ENCODE measurements around the gene MINDY2.
A peak's percentile ranks its signal among the peaks of the same experiment; 100 is the strongest.

Gene MINDY2

DNA sequence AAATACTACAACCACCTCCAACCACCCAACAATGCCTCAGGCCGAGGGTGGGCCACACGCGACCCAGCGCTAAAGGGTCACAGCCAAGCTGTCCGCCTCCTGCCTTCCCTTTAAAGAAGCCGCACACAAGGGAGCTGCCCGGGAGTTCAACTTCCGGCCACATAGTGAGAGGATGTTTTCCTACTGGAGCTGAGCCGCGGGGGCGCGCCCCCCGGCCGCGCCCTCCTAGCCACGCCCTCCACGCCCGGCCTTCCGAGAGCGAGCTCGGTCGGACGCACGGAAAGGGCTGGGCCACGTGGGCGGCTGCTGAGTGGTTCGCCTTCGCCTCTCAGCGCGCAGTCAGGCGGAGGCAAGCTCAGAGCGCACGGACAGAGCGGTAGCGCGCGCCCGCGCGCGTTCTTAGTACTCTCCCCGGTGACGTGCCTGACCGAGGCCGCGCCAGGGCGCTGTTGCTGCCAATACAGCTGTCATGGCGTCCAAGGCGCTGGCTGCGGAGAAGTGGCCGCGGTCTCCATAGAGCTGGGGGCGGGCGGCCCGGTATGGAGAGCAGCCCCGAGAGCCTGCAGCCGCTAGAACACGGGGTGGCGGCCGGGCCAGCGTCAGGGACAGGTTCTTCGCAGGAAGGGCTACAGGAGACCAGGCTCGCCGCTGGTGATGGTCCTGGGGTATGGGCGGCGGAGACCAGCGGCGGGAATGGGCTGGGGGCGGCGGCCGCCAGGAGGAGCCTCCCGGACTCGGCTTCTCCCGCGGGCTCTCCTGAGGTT, at the start of gene MINDY2:
MINDY2 (plus strand) TSS at position 446 of the 764 bp plus-strand sequence; CDS start at position 540, 94 bp downstream.
- peak within 1 kb of the TSS; percentile 99 for H3K4me3 ChIP-seq
- no peaks in the 10 kb centered on the region for H3K36me3 ChIP-seq (replicated peaks)
- in situ Hi-C loops (cut with MboI; ENCODE audit: low sequenced_read_pairs) = loop anchor here (25.0 kb wide), 1 partner anchor 509 kb away; no protein-coding TSS in a partner anchor
- H3K4me1 ChIP-seq = peaks cover 18% of the 10 kb centered on the region
- no peaks in the 10 kb centered on the region for H3K9me3 ChIP-seq
- peak; percentile 94 to 98 for DNase-seq (ENCODE audit: low spot score in 2 of 2)
- H3K27me3 ChIP-seq (ENCODE audit: low read depth) = no peaks in the 10 kb centered on the region

DNA sequence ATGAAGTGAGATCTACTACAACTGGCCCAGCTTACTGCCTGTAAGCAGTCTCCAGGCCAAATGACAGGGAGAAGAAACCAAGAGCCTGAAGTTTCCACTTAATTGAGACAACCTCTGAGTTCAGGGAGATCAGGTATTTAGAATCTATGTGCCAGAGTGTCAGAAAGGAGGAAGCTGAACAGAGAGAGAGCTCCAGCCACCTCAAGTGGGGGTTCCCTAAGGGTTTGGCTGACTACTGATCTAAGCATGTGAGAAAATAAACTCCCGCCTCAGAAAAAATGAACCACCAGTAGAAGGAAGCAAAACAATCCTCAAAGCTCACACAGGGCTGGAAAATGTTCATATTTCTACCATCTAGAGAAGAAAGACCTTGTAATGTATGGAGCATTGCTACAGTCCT, 46.6 kb upstream of the MINDY2 start:
- H3K36me3 ChIP-seq (replicated peaks) = no peaks in the 10 kb centered on the region
- no peak for DNase-seq (ENCODE audit: low spot score in 2 of 2)
- no peaks in the 10 kb centered on the region for H3K27me3 ChIP-seq (ENCODE audit: low read depth)
- no peaks in the 10 kb centered on the region for H3K9me3 ChIP-seq
- in situ Hi-C loops (cut with MboI; ENCODE audit: low sequenced_read_pairs) = no loop called here
- no peaks in the 10 kb centered on the region for H3K4me1 ChIP-seq
- no peak overlapping the region for H3K4me3 ChIP-seq

DNA sequence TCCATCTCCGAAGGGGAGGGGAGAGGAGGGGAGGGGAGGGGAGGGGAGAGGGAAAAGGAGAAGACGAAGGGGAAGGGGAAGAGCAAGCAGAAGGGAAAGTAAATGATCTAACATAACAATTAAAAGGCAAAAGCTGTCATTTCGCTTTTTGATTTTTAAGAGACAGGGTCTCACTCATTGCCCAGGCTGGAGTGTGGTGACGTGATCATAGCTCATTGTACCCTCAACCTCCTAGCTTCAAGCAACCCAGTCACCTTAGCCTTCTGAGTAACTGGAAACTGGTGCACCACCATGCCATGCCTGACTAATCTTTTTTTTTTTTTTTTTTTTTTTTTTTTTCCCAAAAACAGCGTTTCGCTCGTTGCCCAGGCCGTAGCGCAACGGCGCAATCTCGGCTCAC, 44.2 kb upstream of the MINDY2 start:
- Histone ChIP-seq H3K4me3 (no peak overlapping the region), H3K9me3 (no peaks in the 10 kb centered on the region; the same call in 1 of the 2 replicates), H3K36me3 (replicated peaks) (no peaks in the 10 kb centered on the region), H3K27me3 (ENCODE audit: low read depth) (no peaks in the 10 kb centered on the region), H3K4me1 (no peaks in the 10 kb centered on the region)
- no peak for DNase-seq (ENCODE audit: low spot score in 2 of 2)
- in situ Hi-C loops (cut with MboI; ENCODE audit: low sequenced_read_pairs) = no loop called here

- no peaks in the 10 kb centered on the region for H3K36me3 ChIP-seq (replicated peaks)
- no peaks in the 10 kb centered on the region for H3K27me3 ChIP-seq (ENCODE audit: low read depth)
- H3K9me3 ChIP-seq = no peaks in the 10 kb centered on the region; the same call in 1 of the 2 replicates
- no peak overlapping the region for H3K4me3 ChIP-seq
- in situ Hi-C loops (cut with MboI; ENCODE audit: low sequenced_read_pairs) = no loop called here
- peaks cover 18% of the 10 kb centered on the region for H3K4me1 ChIP-seq
- DNase-seq (ENCODE audit: low spot score in 2 of 2) = no peak
Measured at GRCh38 chr15:58731756-58732535, 39.2 kb upstream of the MINDY2 start.

GRCh38 chr15:58732625-58733363, 38.3 kb upstream of the MINDY2 start:
- Histone ChIP-seq H3K36me3 (replicated peaks) (no peaks in the 10 kb centered on the region), H3K27me3 (ENCODE audit: low read depth) (no peaks in the 10 kb centered on the region), H3K4me1 (peaks cover 24% of the 10 kb centered on the region), H3K4me3 (no peak overlapping the region), H3K9me3 (no peaks in the 10 kb centered on the region; the same call in 1 of the 2 replicates)
- DNase-seq (ENCODE audit: low spot score in 2 of 2) = no peak
- in situ Hi-C loops (cut with MboI; ENCODE audit: low sequenced_read_pairs) = no loop called here

DNA sequence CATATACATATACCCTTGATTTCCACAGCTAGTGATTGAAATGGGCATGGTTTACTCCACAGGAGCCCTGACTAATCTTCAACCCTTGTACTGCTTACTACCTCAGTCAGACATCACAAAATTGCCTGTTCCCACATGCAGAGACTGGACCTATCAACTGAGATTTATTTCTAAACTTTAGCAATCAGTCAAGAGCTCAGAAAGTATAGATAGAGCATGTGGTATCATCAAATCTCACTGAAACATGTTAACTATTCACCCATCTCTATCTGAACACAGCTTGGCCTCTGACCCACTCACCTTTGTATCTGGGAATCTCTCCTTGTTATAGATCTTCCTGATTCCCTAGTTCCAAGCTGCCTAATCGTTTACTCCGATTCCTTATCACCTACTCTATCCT, 36.2 kb upstream of the MINDY2 start:
- no peaks in the 10 kb centered on the region for H3K27me3 ChIP-seq (ENCODE audit: low read depth)
- H3K4me1 ChIP-seq = peaks cover 24% of the 10 kb centered on the region
- no peak overlapping the region for H3K4me3 ChIP-seq
- no peaks in the 10 kb centered on the region; the same call in 1 of the 2 replicates for H3K9me3 ChIP-seq
- H3K36me3 ChIP-seq (replicated peaks) = no peaks in the 10 kb centered on the region
- DNase-seq (ENCODE audit: low spot score in 2 of 2) = no peak
- in situ Hi-C loops (cut with MboI; ENCODE audit: low sequenced_read_pairs) = no loop called here

DNA sequence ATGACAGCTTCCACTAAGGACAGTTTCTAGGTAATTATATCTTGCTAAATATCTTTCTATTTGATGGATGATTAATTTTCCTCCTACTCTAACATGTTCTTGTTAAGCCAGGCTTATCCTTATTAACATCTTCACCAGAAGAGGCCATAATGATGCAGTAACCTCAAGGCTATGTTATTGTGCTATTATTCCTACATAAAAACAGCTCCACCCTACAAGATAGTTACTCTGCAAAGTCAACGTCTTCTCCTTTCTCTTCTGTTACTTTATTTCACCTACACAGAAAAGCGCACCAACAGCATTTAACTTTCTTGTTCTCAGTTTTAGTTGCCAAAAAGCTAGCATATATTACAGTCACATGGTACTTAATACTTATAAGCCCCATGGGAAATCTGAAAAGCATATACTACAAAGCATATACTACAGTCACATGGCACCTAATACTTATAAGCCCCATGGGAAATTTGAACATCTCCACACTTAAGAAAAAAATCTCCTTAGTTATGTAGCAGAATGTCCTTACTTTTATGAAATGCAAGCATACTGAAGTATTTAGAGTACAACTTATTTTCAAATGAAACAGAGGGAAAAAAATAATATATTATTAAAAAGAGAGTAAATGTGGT, 35.0 kb upstream of the MINDY2 start:
- Histone ChIP-seq H3K9me3 (no peaks in the 10 kb centered on the region; the same call in 1 of the 2 replicates), H3K36me3 (replicated peaks) (no peaks in the 10 kb centered on the region), H3K27me3 (ENCODE audit: low read depth) (no peaks in the 10 kb centered on the region), H3K4me3 (no peak overlapping the region), H3K4me1 (peaks cover 26% of the 10 kb centered on the region)
- in situ Hi-C loops (cut with MboI; ENCODE audit: low sequenced_read_pairs) = no loop called here
- peak in 1 of 2 experiments; percentile 65 for DNase-seq (ENCODE audit: low spot score in 2 of 2)

DNA sequence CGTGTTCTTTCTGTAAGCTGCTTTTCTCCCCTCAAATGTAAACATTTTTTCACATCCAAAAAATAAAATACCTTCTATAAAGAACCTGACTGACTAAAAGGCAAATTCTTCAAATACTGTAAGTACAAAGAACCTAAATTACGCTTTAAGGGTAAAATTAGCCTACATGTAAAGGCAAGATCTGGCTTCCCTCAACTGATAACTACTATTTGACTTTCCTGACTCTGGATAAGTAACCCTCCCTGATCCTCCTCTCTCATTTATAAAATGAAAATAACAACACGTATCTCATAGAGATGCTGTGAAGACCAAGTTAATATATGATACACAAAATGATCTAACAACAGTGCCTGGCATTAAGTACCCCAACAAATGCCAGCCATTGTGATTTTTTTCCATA, 33.8 kb upstream of the MINDY2 start:
- Histone ChIP-seq H3K4me1 (peaks cover 32% of the 10 kb centered on the region), H3K4me3 (no peak overlapping the region)
- in situ Hi-C loops (cut with MboI; ENCODE audit: low sequenced_read_pairs) = no loop called here

GRCh38 chr15:58738046-58738707, 32.9 kb upstream of the MINDY2 start:
- Histone ChIP-seq H3K9me3 (no peaks in the 10 kb centered on the region), H3K36me3 (replicated peaks) (no peaks in the 10 kb centered on the region), H3K4me1 (peaks cover 32% of the 10 kb centered on the region), H3K4me3 (no peak overlapping the region), H3K27me3 (ENCODE audit: low read depth) (no peaks in the 10 kb centered on the region)
- in situ Hi-C loops (cut with MboI; ENCODE audit: low sequenced_read_pairs) = no loop called here
- DNase-seq (ENCODE audit: low spot score in 2 of 2) = no peak

More for the DNA sequence above, 33.8 kb upstream of the MINDY2 start:
- Histone ChIP-seq H3K27me3 (ENCODE audit: low read depth) (no peaks in the 10 kb centered on the region), H3K36me3 (replicated peaks) (no peaks in the 10 kb centered on the region), H3K9me3 (no peaks in the 10 kb centered on the region)
- DNase-seq (ENCODE audit: low spot score in 2 of 2) = no peak

DNA sequence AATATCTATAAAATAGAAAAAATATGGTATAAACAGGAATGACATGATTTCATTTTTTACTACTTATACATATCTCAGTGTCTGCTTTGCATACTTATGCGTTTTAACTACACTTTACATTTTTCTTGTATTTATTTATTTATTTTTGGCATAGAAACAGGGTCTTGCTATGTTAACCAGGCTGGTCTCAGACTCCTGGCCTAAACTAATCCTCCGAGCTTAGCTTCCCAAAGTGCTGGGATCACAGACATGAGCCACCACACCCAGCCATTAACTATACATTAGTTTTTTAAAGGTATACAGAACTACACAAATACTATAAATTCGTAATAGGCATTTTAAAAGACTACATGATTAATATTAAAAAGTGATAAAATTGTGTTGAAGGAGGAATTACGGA, 30.7 kb upstream of the MINDY2 start:
- DNase-seq (ENCODE audit: low spot score in 2 of 2) = no peak
- Histone ChIP-seq H3K36me3 (replicated peaks) (no peaks in the 10 kb centered on the region), H3K4me3 (no peak overlapping the region), H3K4me1 (peaks cover 28% of the 10 kb centered on the region), H3K27me3 (ENCODE audit: low read depth) (no peaks in the 10 kb centered on the region), H3K9me3 (no peaks in the 10 kb centered on the region)
- in situ Hi-C loops (cut with MboI; ENCODE audit: low sequenced_read_pairs) = no loop called here

DNA sequence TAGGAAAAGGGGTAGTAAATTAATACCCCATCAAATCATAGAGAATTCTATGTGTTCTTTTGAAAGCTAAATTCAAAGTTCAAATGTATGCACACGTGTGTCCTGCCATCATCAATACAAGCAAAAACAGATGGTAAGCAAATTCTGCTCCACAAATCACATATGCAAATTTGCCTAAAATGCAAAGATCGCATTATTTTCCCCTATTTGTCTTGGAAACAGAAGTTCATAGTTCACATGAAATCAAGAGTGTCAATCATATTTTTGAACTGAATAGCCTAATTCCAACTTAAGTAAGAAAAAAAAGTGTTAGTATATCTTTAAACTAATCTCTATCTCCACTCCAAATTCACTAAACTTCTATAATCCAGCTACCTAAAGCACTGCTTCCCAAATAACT, 30.1 kb upstream of the MINDY2 start:
- H3K36me3 ChIP-seq (replicated peaks) = no peaks in the 10 kb centered on the region

GRCh38 chr15:58742022-58742813, 28.9 kb upstream of the MINDY2 start:
- Histone ChIP-seq H3K9me3 (no peaks in the 10 kb centered on the region), H3K36me3 (replicated peaks) (no peaks in the 10 kb centered on the region), H3K4me1 (peaks cover 15% of the 10 kb centered on the region), H3K4me3 (no peak overlapping the region), H3K27me3 (ENCODE audit: low read depth) (no peaks in the 10 kb centered on the region)
- DNase-seq (ENCODE audit: low spot score in 2 of 2) = no peak
- in situ Hi-C loops (cut with MboI; ENCODE audit: low sequenced_read_pairs) = no loop called here

More for the DNA sequence above, 30.1 kb upstream of the MINDY2 start:
- in situ Hi-C loops (cut with MboI; ENCODE audit: low sequenced_read_pairs) = no loop called here
- H3K4me3 ChIP-seq = no peak overlapping the region
- no peaks in the 10 kb centered on the region for H3K27me3 ChIP-seq (ENCODE audit: low read depth)
- no peaks in the 10 kb centered on the region for H3K9me3 ChIP-seq
- peaks cover 24% of the 10 kb centered on the region for H3K4me1 ChIP-seq
- DNase-seq (ENCODE audit: low spot score in 2 of 2) = no peak
